Stimulated activated CD8-positive, alpha-beta memory T cell treated with anti-CD3 and anti-CD28 coated beads, Interleukin-7, amount 100 ng/mL, for 1 hour (primary cell): ENCODE data around the gene CLEC4C.
"Not testable (repeated sequence)": the region's sequence is repeated elsewhere in the genome, so short reads cannot be mapped to it uniquely, and the experiment has no call there.

ENCODE experiments used
- DNase-seq, 2 donors: peaks; one replicate each; pipeline ENCODE4 v3.0.0-alpha.2; 2020; ENCODE audit warnings: low read depth in 2 of 2

The CLEC4C gene, protein sequence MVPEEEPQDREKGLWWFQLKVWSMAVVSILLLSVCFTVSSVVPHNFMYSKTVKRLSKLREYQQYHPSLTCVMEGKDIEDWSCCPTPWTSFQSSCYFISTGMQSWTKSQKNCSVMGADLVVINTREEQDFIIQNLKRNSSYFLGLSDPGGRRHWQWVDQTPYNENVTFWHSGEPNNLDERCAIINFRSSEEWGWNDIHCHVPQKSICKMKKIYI

GRCh38 chr12:7747246-7747645 is at the start of gene CLEC4C:
CLEC4C (minus strand) TSS chr12:7747375; CDS start chr12:7747348, 27 bp downstream.
- no peak for DNase-seq

DNA sequence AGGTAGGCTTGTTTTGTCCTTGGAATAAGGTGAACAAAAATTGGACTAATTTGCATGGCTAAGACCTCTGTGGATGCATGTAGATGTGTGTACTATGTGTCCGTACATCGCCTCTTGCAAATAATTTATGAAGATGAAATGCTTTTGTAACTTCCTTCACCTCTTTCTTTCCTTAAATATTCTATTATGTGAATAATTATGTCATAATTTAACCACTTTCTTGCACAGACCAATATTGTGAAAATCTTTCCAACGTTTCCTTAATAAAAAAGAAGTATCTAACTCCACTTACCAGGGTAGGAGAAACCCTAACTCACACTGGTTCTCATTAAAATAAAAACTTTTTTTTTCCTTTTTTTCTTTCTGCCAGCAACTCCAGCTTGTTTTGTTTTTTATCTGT is 46.0 kb upstream of the CLEC4C start:
- no peak for DNase-seq

DNA sequence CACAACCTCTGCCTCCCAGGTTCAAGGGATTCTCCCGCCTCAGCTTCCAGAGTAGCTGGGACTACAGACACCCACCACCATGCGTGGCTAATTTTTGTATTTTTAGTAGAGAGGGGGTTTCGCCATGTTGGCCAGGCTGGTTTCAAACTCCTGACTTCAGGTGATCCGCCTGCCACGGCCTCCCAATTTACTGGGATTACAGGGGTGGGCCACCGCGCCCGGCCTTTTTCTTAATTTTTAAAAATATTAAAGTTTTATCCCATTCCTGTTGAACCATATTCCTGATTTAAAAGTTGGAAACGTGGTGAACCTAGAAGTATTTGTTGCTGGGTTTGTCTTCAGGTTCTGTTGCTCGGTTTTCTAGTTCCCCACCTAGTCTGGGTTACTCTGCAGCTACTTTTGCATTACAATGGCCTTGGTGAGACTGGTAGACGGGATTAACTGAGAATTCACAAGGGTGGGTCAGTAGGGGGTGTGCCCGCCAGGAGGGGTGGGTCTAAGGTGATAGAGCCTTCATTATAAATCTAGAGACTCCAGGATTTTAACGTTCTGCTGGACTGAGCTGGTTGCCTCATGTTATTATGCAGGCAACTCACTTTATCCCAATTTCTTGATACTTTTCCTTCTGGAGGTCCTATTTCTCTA is 41.8 kb upstream of the CLEC4C start, which contains the start of gene NANOG:
TSS of gene NANOG (plus strand) at position 519 of the 645 bp plus-strand sequence. CDS start 213 bp downstream, outside the sequence.
- not testable (repeated sequence) for DNase-seq

GRCh38 chr12:7788294-7788660 is 41.1 kb upstream of the CLEC4C start:
- DNase-seq, result no peak

- DNase-seq, result no peak
Measured at GRCh38 chr12:7787574-7788293, 40.6 kb upstream of the CLEC4C start.

- DNase-seq, result no peak
Measured at GRCh38 chr12:7784701-7785100, 37.5 kb upstream of the CLEC4C start.

DNA sequence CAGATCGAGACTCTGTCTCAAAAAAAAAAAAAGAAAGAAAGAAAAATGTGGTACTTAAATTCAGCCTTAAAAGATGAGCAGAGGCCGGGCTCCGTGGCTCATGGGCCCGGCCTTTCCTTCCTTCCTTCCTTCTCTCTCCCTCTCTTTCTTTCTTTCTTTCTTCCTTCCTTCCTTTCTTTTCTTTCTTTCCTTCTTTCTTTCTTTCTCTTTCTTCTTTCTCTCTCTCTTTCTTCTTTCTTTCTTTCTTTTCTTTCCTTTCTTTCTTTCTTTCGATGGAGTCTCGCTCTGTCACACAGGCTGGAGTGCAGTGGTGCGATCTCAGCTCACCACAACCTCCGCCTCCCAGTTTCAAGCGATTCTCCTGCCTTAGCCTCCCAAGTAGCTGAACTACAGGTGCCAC is 36.3 kb upstream of the CLEC4C start:
- not testable (repeated sequence) for DNase-seq

GRCh38 chr12:7782055-7782454 is 34.9 kb upstream of the CLEC4C start:
- no peak for DNase-seq

DNA sequence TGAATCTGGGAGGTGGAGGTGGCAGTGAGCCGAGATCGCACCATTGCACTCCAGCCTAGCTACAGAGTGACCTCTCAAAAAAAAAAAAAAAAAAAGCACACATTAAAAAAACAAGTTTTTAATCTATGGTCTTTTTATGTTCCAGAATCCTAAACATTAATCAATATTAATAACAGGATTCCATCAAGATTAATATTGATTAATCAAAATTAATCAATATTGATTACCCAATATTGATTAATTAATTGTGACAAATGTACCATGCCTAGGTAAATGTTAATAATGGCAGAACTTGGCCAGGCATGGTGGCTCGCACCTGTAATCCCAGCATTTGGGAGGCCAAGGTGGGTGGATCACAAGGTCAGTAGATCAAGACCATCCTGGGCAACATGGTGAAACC is 34.1 kb upstream of the CLEC4C start:
- DNase-seq, result no peak

DNA sequence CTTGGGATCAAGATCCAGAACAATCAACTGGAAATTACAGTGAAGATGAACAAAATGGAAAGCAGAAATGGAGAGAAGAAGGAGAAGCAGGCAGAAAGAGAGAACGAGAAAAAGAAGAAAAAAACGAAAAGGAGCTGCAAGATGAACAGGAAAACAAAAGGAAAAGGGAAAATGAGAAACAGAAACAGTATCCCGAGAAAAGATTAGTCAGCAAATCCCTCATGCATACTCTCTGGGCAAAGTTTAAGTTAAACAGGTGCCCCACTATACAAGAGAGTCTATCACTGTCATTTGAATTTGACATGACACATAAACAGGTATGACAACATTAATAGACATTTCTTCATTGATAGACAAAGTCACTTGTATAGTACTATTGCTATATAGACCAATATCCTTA is 22.8 kb upstream of the CLEC4C start:
- no peak for DNase-seq

DNA sequence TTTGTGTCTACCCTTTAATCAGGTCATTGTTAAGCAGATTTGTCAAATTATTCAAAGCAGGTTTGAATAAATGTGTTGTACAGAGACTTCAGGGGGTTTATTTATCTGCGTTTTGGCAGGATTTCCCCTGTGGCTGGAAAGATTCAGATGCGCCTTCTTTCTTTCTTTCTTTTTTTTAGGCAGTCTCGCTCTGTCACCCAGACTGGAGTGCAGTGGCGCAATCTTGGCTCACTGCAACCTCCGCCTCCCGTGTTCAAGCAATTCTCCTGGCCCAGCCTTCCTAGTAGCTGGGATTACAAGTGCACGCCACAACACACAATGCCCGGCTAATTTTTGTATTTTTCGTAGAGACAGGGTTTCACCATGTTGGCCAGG is 11.6 kb upstream of the CLEC4C start:
- no peak for DNase-seq

DNA sequence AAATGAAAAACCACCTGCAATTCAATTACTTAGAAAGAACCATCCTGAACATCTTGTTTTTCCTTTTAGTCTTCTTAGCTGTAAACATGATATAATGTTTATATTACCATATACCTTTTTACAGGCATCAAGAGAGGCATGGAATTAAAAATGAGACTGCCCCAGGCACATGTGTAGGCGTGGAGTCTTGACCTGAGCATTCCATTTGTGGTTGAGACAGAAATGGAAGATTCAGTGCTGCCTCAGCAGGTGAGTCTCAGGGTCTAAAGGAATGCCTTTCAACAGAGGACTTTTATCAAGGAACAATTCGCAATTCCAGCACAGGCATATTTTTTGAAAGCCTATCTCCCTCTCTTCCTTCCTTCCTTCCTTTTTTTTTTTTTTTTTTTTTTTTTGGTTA is 9.8 kb upstream of the CLEC4C start:
- DNase-seq, result no peak

GRCh38 chr12:7755668-7756067 is 8.5 kb upstream of the CLEC4C start:
- not testable (repeated sequence) for DNase-seq

GRCh38 chr12:7751941-7752922 is 5.1 kb upstream of the CLEC4C start:
- DNase-seq, result not testable (repeated sequence)

DNA sequence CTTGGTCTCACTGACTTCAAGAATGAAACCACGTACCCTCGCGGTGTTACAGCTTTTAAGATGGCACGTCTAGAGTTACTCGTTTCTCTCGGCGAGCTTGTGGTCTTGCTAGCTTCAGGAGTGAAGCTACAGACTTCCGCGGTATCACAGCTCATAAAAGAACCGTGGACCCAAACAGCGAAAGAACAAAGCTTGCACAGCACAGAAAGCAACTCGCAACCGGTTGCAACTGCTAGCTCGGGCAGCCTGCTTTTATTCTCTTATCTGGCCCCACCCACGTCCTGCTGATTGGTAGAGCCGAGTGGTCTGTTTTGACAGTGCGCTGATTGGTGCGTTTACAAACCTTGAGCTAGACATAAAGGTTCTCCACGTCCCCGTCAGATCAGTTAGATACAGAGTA is 4.2 kb upstream of the CLEC4C start:
- no peak for DNase-seq

GRCh38 chr12:7750350-7750749 is 3.2 kb upstream of the CLEC4C start:
- no peak for DNase-seq

GRCh38 chr12:7749442-7749841 is 2.3 kb upstream of the CLEC4C start:
- DNase-seq, result no peak

DNA sequence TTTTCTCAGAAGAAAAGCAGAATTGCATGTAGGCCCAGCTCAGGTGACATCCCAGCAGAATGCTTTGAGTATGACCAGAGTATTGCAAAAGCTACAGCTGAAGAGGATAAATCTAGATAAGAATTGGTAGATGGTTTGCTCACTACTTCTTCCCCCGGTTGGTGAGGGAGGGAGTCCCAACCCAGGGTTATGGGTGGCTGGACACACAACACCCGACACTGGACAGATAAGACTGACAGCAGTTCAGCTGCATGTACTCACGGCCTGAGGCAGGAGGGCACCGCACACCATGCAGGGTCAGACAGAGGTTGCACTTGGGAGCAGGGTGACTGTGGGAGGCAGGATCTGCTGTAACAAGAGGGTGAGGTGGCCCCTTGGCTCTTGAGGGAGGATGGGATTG is 1.7 kb upstream of the CLEC4C start:
- DNase-seq, result no peak

DNA sequence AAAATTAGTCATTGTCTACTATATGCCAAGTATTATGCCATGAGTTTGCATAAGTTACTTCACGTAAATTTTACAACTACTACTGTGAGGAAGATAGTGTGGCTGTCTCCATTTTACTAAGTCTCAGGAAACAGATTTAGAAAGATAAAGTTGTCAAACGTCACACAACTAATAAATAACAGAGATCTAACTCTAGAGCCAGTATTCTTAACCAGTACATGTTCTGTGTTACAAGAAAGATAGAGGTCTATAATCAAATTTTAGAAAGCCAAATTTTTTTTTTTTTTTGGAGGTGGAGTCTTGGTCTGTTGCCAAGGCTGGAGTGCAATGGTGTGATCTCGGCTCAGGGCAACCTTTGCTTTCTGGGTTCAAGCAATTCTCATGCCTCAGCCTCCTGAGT is 14.2 kb downstream of the CLEC4C start:
- no peak for DNase-seq

- DNase-seq, result no peak
Measured at GRCh38 chr12:7731486-7731885, 15.7 kb downstream of the CLEC4C start.

DNA sequence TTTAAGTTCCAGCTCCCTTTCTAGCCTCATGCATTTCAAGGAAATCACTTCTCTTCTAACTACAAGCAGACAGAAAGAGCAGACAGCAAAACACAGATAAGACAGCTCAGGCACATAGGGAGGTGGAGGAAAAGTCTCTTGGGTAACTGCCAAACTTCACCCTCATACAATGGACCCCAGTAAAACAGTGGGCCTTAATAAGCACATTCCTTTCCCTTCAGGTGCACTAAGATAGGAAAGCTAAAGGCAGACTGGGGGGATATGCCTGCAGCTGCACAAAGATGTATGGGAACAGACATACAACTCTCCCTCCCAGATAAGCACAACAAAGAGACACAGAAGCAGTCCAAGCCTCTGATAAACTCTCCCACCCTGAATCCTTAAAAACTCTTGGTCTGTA is 16.2 kb downstream of the CLEC4C start:
- DNase-seq, result not testable (repeated sequence)

DNA sequence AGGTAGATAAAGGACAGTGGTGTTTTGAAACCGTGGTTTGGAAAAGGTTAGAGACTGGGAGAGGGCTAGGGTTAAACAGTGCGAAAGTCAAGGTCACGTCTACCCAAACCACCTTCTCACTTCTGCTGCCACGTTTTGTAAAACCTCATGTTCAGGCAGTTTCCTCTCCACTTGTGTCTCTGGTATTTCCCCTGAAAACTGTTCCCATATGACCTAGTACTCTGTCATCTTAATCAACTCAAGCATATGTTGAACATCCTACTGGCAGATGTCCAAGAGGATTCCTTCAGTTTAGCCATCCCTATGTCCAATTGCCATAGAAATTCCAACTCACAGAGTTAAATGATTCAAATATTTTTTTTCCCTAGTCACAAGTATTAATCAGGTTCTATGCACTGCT is 17.4 kb downstream of the CLEC4C start:
- no peak for DNase-seq
